H9 (cell line): ENCODE results near the gene PSG11. TPM values are rescaled to one million over a fixed set of nuclear protein-coding genes. Genes with fewer than 3 reads are reported as not detected.
"Not testable (repeated sequence)": the region's sequence is repeated elsewhere in the genome, so short reads cannot be mapped to it uniquely, and the experiment has no call there.

Experiments
- DNase-seq: peaks from one replicate; pipeline ENCODE4 v3.0.0-alpha.2; 2017
- H2AFZ ChIP-seq: one replicate; pipeline ENCODE4 v1.6.1; 2013; ENCODE audit warnings: mild to moderate bottlenecking, low read length, control low read depth, moderate library complexity
- H2AK5ac ChIP-seq: 2 replicates; pipeline ENCODE4 v1.6.1; 2013; ENCODE audit warnings: low read length, control low read depth, mixed read lengths; ENCODE audit not compliant: insufficient read length
- H2BK120ac ChIP-seq: one replicate; pipeline ENCODE4 v1.6.1; 2013; ENCODE audit warnings: low read depth, mild to moderate bottlenecking, low read length, control low read depth, inconsistent platforms; ENCODE audit not compliant: poor library complexity, severe bottlenecking
- H2BK12ac ChIP-seq: 2 replicates; pipeline ENCODE4 v1.6.1; 2013; ENCODE audit warnings: low read length, control low read depth, mixed read lengths, low read depth; ENCODE audit not compliant: insufficient read length
- H2BK15ac ChIP-seq: 2 replicates; pipeline ENCODE4 v1.6.1; 2013; ENCODE audit warnings: low read depth, low read length, control low read depth
- H2BK20ac ChIP-seq: one replicate; pipeline ENCODE4 v1.6.1; 2013; ENCODE audit warnings: low read depth, mild to moderate bottlenecking, low read length, control low read depth, inconsistent platforms; ENCODE audit not compliant: poor library complexity, severe bottlenecking
- H2BK5ac ChIP-seq: 2 replicates; pipeline ENCODE4 v1.6.1; 2013; ENCODE audit warnings: low read length, control low read depth, mixed read lengths; ENCODE audit not compliant: insufficient read length
- H3K14ac ChIP-seq: 2 replicates; pipeline ENCODE4 v1.6.1; 2013; ENCODE audit warnings: low read length, control low read depth; ENCODE audit not compliant: insufficient read depth
- H3K18ac ChIP-seq: 2 replicates; pipeline ENCODE4 v1.6.1; 2013; ENCODE audit warnings: low read depth, mild to moderate bottlenecking, mixed read lengths, low read length, control low read depth; ENCODE audit not compliant: insufficient read length
- H3K23ac ChIP-seq: 2 replicates; pipeline ENCODE4 v1.6.1; 2013; ENCODE audit warnings: low read length, control low read depth, mixed read lengths, low read depth; ENCODE audit not compliant: insufficient read length
- H3K23me2 ChIP-seq: 2 replicates; pipeline ENCODE4 v1.6.1; 2013; ENCODE audit warnings: low read depth, mild to moderate bottlenecking, mixed read lengths, low read length, control low read depth; ENCODE audit not compliant: insufficient read length, poor library complexity, severe bottlenecking
- H3K27ac ChIP-seq: 2 replicates; pipeline ENCODE4 v1.5.1; 2013; ENCODE audit warnings: low read length, control low read depth, mixed read lengths, low read depth; ENCODE audit not compliant: insufficient read length
- H3K27me3 ChIP-seq: 2 replicates; pipeline ENCODE4 v1.6.1; 2013; ENCODE audit warnings: low read length, control low read depth, inconsistent platforms; ENCODE audit not compliant: insufficient read depth
- H3K4ac ChIP-seq: 2 replicates; pipeline ENCODE4 v1.6.1; 2013; ENCODE audit warnings: low read depth, mild to moderate bottlenecking, control low read depth, inconsistent platforms, low read length, moderate library complexity
- H3K4me1 ChIP-seq: 2 replicates; pipeline ENCODE4 v1.6.1; 2013; ENCODE audit warnings: low read length, control low read depth, inconsistent platforms; ENCODE audit not compliant: insufficient read depth
- H3K4me2 ChIP-seq: 2 replicates; pipeline ENCODE4 v1.6.1; 2013; ENCODE audit warnings: low read length, control low read depth, mixed read lengths; ENCODE audit not compliant: insufficient read length, insufficient read depth
- H3K56ac ChIP-seq: 2 replicates; pipeline ENCODE4 v1.6.1; 2013; ENCODE audit warnings: low read depth, mild to moderate bottlenecking, mixed read lengths, low read length, control low read depth; ENCODE audit not compliant: insufficient read length
- H3K79me1 ChIP-seq: 2 replicates; pipeline ENCODE4 v1.6.1; 2013; ENCODE audit warnings: low read depth, mild to moderate bottlenecking, moderate library complexity, low read length, control low read depth, inconsistent platforms; ENCODE audit not compliant: insufficient read depth, poor library complexity, severe bottlenecking
- H3K79me2 ChIP-seq: 2 replicates; pipeline ENCODE4 v1.6.1; 2013; ENCODE audit warnings: low read length, control low read depth, inconsistent platforms; ENCODE audit not compliant: insufficient read depth
- H3K9ac ChIP-seq: 2 replicates; pipeline ENCODE4 v1.6.1; 2013; ENCODE audit warnings: low read length, control low read depth, mixed read lengths; ENCODE audit not compliant: insufficient read length; ENCODE audit errors: extremely low read depth
- H3K9me3 ChIP-seq: one replicate; pipeline ENCODE4 v1.6.1; 2013; ENCODE audit warnings: low read depth, low read length, inconsistent platforms; ENCODE audit not compliant: control insufficient read depth
- H3T11ph ChIP-seq: one replicate; pipeline ENCODE4 v1.6.1; 2013; ENCODE audit warnings: mild to moderate bottlenecking, low read length, control low read depth, inconsistent platforms
- H4K20me1 ChIP-seq: one replicate; pipeline ENCODE4 v1.6.1; 2013; ENCODE audit not compliant: control insufficient read depth, insufficient read length, insufficient read depth
- H4K5ac ChIP-seq: 2 replicates; pipeline ENCODE4 v1.6.1; 2013; ENCODE audit warnings: low read depth, mild to moderate bottlenecking, mixed read lengths, low read length, control low read depth; ENCODE audit not compliant: insufficient read length
- H4K8ac ChIP-seq: replicated peaks from 2 replicates; pipeline ENCODE4 v1.6.1; 2013; ENCODE audit warnings: low read length, control low read depth, mixed read lengths, low read depth; ENCODE audit not compliant: insufficient read length
- H4K91ac ChIP-seq: 2 replicates; pipeline ENCODE4 v1.6.1; 2013; ENCODE audit warnings: low read depth, mild to moderate bottlenecking, moderate library complexity, mixed read lengths, low read length, control low read depth; ENCODE audit not compliant: insufficient read length
- H3K27ac Mint-ChIP-seq, 3 experiments: 2 replicates in 2 of 3; 3 replicates in 1 of 3; pipeline ENCODE4 v1.8.0; 2020 to 2021; ENCODE audit warnings: mixed read lengths in 3 of 3, mild to moderate bottlenecking in 1 of 3, moderate library complexity in 1 of 3
- H3K27me3 Mint-ChIP-seq: 2 replicates; pipeline ENCODE4 v1.8.0; 2021; ENCODE audit warnings: low read depth, mild to moderate bottlenecking, moderate library complexity, mixed read lengths
- H3K36me3 Mint-ChIP-seq, 3 experiments: 2 replicates in 2 of 3; 3 replicates in 1 of 3; pipeline ENCODE4 v1.8.0; 2020 to 2021; ENCODE audit warnings: low read depth in 3 of 3, mixed read lengths in 3 of 3; ENCODE audit not compliant: insufficient read depth in 1 of 3
- H3K4me1 Mint-ChIP-seq, 2 experiments: 2 replicates each; pipeline ENCODE4 v1.8.0; 2020; ENCODE audit warnings: mixed read lengths in 2 of 2
- H3K4me3 Mint-ChIP-seq, 2 experiments: 2 replicates in 1 of 2; 3 replicates in 1 of 2; pipeline ENCODE4 v1.8.0; 2020 to 2021; ENCODE audit warnings: mild to moderate bottlenecking in 2 of 2, mixed read lengths in 2 of 2, moderate library complexity in 1 of 2
- H3K9me3 Mint-ChIP-seq, 2 experiments: 2 replicates in 1 of 2; 3 replicates in 1 of 2; pipeline ENCODE4 v1.8.0; 2020; ENCODE audit warnings: mild to moderate bottlenecking in 2 of 2, mixed read lengths in 2 of 2, moderate library complexity in 1 of 2
- CTCF ChIP-seq: fragments of 200-600 bp; sonication (generic); conservative IDR thresholded peaks from 3 replicates; pipeline ENCODE4 v1.8.0; 2021; ENCODE audit warnings: antibody characterized with exemption, mild to moderate bottlenecking
- WGBS: extraction: QIAGEN DNeasy Blood & Tissue Kit; methylation state at CpG from one replicate; pipeline ENCODE4 v1.1.7; 2013; ENCODE audit warnings: missing lambda C conversion rate, low lambda C conversion rate, mixed read lengths; ENCODE audit not compliant: insufficient read length; ENCODE audit errors: extremely low coverage; 5-methylcytosine and 5-hydroxymethylcytosine counted together
- total RNA-seq: library from RNA; stranded (reverse); gene quantifications from 2 replicates; pipeline ENCODE4 v1.2.1, GENCODE V29; 2021

PSG11 gene
- total RNA-seq, 1 experiment from 2014 or later: not detected

DNA sequence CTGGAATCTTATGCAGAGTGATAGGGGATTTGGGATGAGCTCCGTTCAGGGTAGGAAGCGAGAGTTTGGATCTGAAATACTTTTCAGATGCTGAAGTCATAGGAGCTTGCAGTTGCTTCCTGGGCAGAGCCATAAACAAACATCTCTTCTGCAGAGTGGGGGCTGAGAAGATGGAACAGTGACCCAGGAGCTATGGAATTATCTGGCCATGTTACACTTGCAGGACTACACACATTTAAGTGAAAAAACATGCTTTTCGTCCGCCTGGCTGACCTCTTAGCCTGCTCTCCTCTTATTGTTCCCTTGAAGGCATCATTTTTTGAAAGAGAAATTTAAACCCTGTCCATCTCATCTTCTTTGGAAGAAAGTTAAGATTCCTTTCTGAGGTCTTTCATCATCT, 40.7 kb downstream of the PSG11 start:
- Histone ChIP-seq H3K4ac (no peak overlapping the region), H3K18ac (no peak overlapping the region), H3K27me3 (no peaks in the 10 kb centered on the region), H3K4me1 (no peaks in the 10 kb centered on the region), H3K4me2 (no peak overlapping the region), H2BK15ac (no peak overlapping the region), H3K79me1 (no peaks in the 10 kb centered on the region), H3K79me2 (no peaks in the 10 kb centered on the region), H4K20me1 (no peaks in the 10 kb centered on the region), H2BK5ac (no peak overlapping the region), H4K91ac (no peak overlapping the region), H4K5ac (no peak overlapping the region), H2AFZ (no peak overlapping the region), H4K8ac (no peak overlapping the region), H3K9me3 (peaks cover 43% of the 10 kb centered on the region), H3T11ph (no peak overlapping the region), H3K27ac (no peak overlapping the region), H3K14ac (no peak overlapping the region), H2AK5ac (no peak overlapping the region), H2BK20ac (no peak overlapping the region), H2BK120ac (no peak overlapping the region), H3K56ac (no peak overlapping the region), H3K9ac (no peak overlapping the region), H2BK12ac (no peak overlapping the region), H3K23ac (no peak overlapping the region), H3K23me2 (no peaks in the 10 kb centered on the region)
- WGBS: no CpG with 5 or more reads among the region's 4 CpGs
- H3K27ac Mint-ChIP-seq: no peak overlapping the region
- H3K4me1 Mint-ChIP-seq: no peaks in the 10 kb centered on the region
- H3K36me3 Mint-ChIP-seq: peaks cover 0 to 32% (median 15%) of the 10 kb centered on the region in 3 experiments; a peak in 6 of 7 replicates
- H3K27me3 Mint-ChIP-seq: no peaks in the 10 kb centered on the region; the same call in 1 of the 2 replicates
- H3K4me3 Mint-ChIP-seq: no peak overlapping the region
- no peak for TF ChIP-seq CTCF
- peaks cover 81 to 83% of the 10 kb centered on the region in 2 experiments for H3K9me3 Mint-ChIP-seq
- no peak for DNase-seq

GRCh38 chr19:42982111-42982510, 44.2 kb downstream of the PSG11 start:
- H3K27ac Mint-ChIP-seq, H3K4me2 ChIP-seq, H4K8ac ChIP-seq, H3K4ac ChIP-seq, H3K4me1 Mint-ChIP-seq, H4K20me1 ChIP-seq, DNase-seq, H3K4me3 Mint-ChIP-seq, H3K27me3 ChIP-seq, H3T11ph ChIP-seq, H4K5ac ChIP-seq, H3K79me1 ChIP-seq, H3K23me2 ChIP-seq, H2AK5ac ChIP-seq, H2BK12ac ChIP-seq, H3K4me1 ChIP-seq, H3K27ac ChIP-seq, H3K79me2 ChIP-seq, H2BK15ac ChIP-seq, H3K9ac ChIP-seq, H4K91ac ChIP-seq, H2BK120ac ChIP-seq, H3K18ac ChIP-seq, H3K23ac ChIP-seq, H2BK5ac ChIP-seq, H3K27me3 Mint-ChIP-seq, H3K56ac ChIP-seq, H2BK20ac ChIP-seq, H3K14ac ChIP-seq, H2AFZ ChIP-seq: not testable (repeated sequence)
- peaks cover 38% of the 10 kb centered on the region for H3K9me3 ChIP-seq
- H3K36me3 Mint-ChIP-seq: peaks cover 0 to 31% (median 10%) of the 10 kb centered on the region in 3 experiments; a peak in 5 of 7 replicates
- peaks cover 82 to 84% of the 10 kb centered on the region in 2 experiments for H3K9me3 Mint-ChIP-seq
